Measurements from ENCODE around the gene VPS8. TPM values are rescaled to one million over a fixed set of nuclear protein-coding genes. Genes with fewer than 3 reads are reported as not detected.

The VPS8 gene
- total and polyA plus RNA-seq, 9 of the 15 experiments (the other 6 are each of a cell fraction or from before 2014, with no cell fraction given): 7.2 to 41.0 (median 28.3) TPM

GRCh38 chr3:185063431-185063830 lies 251.5 kb downstream of the VPS8 start (continued):
- TF ChIP-seq USF1 (CRISPR knock-in tag; IDR thresholded peaks at IDR 0.05) (no peak), FOXA3 (CRISPR knock-in tag; conservative IDR thresholded peaks at IDR 0.05 in 1 of 2, IDR thresholded peaks at IDR 0.05 in 1 of 2) (no peak), NFXL1 (CRISPR knock-in tag; IDR thresholded peaks at IDR 0.05) (no peak), MECOM (CRISPR knock-in tag; IDR thresholded peaks at IDR 0.05) (no peak), CBFA2T3 (IDR thresholded peaks at IDR 0.05) (peak; percentile 70), RBM39 (optimal IDR thresholded peaks at IDR 0.05; ENCODE audit: low read depth, low read length) (no peak), MEIS2 (IDR thresholded peaks at IDR 0.05; ENCODE audit: partially characterized antibody) (peak; percentile 11)

- ATAC-seq: peak; percentile 72
- H3K4me2 ChIP-seq (ENCODE audit: insufficient read depth, low read length): no peak overlapping the region
- POLR2A ChIA-PET: interaction anchor here (0.6 to 0.7 kb wide), 3 partner anchors 40 to 404 kb away, joined by 3 to 4 read pairs (median 3); no protein-coding TSS in a partner anchor
Observed at GRCh38 chr3:185065059-185065458, 253.1 kb downstream of the VPS8 start.

More at GRCh38 chr3:185065059-185065458, 253.1 kb downstream of the VPS8 start:
- Histone ChIP-seq H3K27ac (ENCODE audit: extremely low read depth, low read depth, low read length) (no peak overlapping the region), H3K4me1 (replicated peaks in 1 of 2; ENCODE audit: control insufficient read depth in 2 of 2, insufficient read depth in 2 of 2, low read length in 2 of 2) (peaks cover 0 to 11% of the 10 kb centered on the region in 2 experiments; a peak in 3 of 5 replicates), H3K9me3 (replicated peaks; ENCODE audit: control insufficient read depth, insufficient read depth, low read depth, low read length) (no peaks in the 10 kb centered on the region), H3K4me3 (no peak overlapping the region), H3K36me3 (ENCODE audit: control insufficient read depth, insufficient read depth, low read length) (no peaks in the 10 kb centered on the region), H3K27me3 (ENCODE audit: control insufficient read depth in 2 of 2, insufficient read depth in 2 of 2, low read length in 2 of 2) (peaks cover 0 to 19% of the 10 kb centered on the region in 2 experiments; a peak in 2 of 5 replicates), H4K20me1 (replicated peaks; ENCODE audit: control insufficient read depth, insufficient read depth, low read length) (no peaks in the 10 kb centered on the region), H3K79me2 (ENCODE audit: control insufficient read depth, insufficient read depth, low read length) (no peaks in the 10 kb centered on the region), H2AFZ (ENCODE audit: low read depth, low read length) (no peak overlapping the region), H3K9ac (ENCODE audit: insufficient read depth in 1 of 2, low read depth in 2 of 2, low read length in 2 of 2) (no peak overlapping the region), H3K9me1 (ENCODE audit: control insufficient read depth, insufficient read depth, low read length) (peaks cover 2% of the 10 kb centered on the region)
- WGBS (ENCODE audit: insufficient coverage, low coverage, missing lambda C conversion rate): 6% methylated on average over 3 of the region's 3 CpGs
- intact Hi-C loops (cut with micrococcal nuclease) (no loop called here), in situ Hi-C loops (cut with MboI) (no loop called here)
- DNase-seq (ENCODE audit: extremely low read depth in 1 of 4, low spot score in 3 of 4) (peak in 1 of 4 experiments; percentile 13), FAIRE-seq (no peak)
- 0 out of 2 replicates have a peak, but pooled peaks have one; percentile 9 for TF ChIP-seq USF2 (CRISPR knock-in tag; IDR thresholded peaks at IDR 0.05)
- peak; percentile 39; the same call in 1 of the 2 replicates for TF ChIP-seq USF1 (CRISPR knock-in tag; IDR thresholded peaks at IDR 0.05)
- TF ChIP-seq HDAC2 (IDR thresholded peaks at IDR 0.05): no peak
- TF ChIP-seq PHB (CRISPR knock-in tag; IDR thresholded peaks at IDR 0.05): no peak
- peak in 2 of 3 experiments; percentile 24 to 31; a peak in 2 of 6 replicates for TF ChIP-seq CTCF (IDR thresholded peaks at IDR 0.05 in 2 of 3, conservative IDR thresholded peaks at IDR 0.05 in 1 of 3; ENCODE audit: insufficient read depth in 2 of 3, low read depth in 1 of 3, low read length in 3 of 3)
- BruUV-seq (replicated peaks): no TSS peak
- CTCF ChIA-PET (ENCODE audit: low intra/inter-chr PET ratio): no interaction called here

Data from K562 (cell line).